ENCODE results near the gene SGMS1.

The SGMS1 gene

GRCh38 chr10:50520115-50520514 lies 103.6 kb downstream of the SGMS1 start:
- TF ChIP-seq CTCF (IDR thresholded peaks at IDR 0.05; ENCODE audit: borderline replicate concordance, control extremely low read depth, extremely low read depth, insufficient read depth, missing control alignments) = no peak
- in situ Hi-C loops (cut with MboI; ENCODE audit: low sequenced_read_pairs, unreplicated experiment) = no loop called here
- DNase-seq (ENCODE audit: low spot score) = no peak

GRCh38 chr10:50517626-50518025 lies 106.1 kb downstream of the SGMS1 start:
- in situ Hi-C loops (cut with MboI; ENCODE audit: low sequenced_read_pairs, unreplicated experiment) = no loop called here
- TF ChIP-seq CTCF (IDR thresholded peaks at IDR 0.05; ENCODE audit: borderline replicate concordance, control extremely low read depth, extremely low read depth, insufficient read depth, missing control alignments) = no peak

GRCh38 chr10:50516171-50516570 lies 107.6 kb downstream of the SGMS1 start:
- no peak for DNase-seq (ENCODE audit: low spot score)
- TF ChIP-seq CTCF (IDR thresholded peaks at IDR 0.05; ENCODE audit: borderline replicate concordance, control extremely low read depth, extremely low read depth, insufficient read depth, missing control alignments) = no peak
- in situ Hi-C loops (cut with MboI; ENCODE audit: low sequenced_read_pairs, unreplicated experiment) = no loop called here

More at GRCh38 chr10:50517626-50518025, 106.1 kb downstream of the SGMS1 start:
- no peak for DNase-seq (ENCODE audit: low spot score)

GRCh38 chr10:50515420-50515819 lies 108.3 kb downstream of the SGMS1 start:
- TF ChIP-seq CTCF (IDR thresholded peaks at IDR 0.05; ENCODE audit: borderline replicate concordance, control extremely low read depth, extremely low read depth, insufficient read depth, missing control alignments) = no peak
- DNase-seq (ENCODE audit: low spot score) = no peak
- in situ Hi-C loops (cut with MboI; ENCODE audit: low sequenced_read_pairs, unreplicated experiment) = no loop called here

- no peak for TF ChIP-seq CTCF (IDR thresholded peaks at IDR 0.05; ENCODE audit: borderline replicate concordance, control extremely low read depth, extremely low read depth, insufficient read depth, missing control alignments)
- in situ Hi-C loops (cut with MboI; ENCODE audit: low sequenced_read_pairs, unreplicated experiment) = no loop called here
- no peak for DNase-seq (ENCODE audit: low spot score)
Observed at GRCh38 chr10:50514995-50515394, 108.8 kb downstream of the SGMS1 start.

- no peak for DNase-seq (ENCODE audit: low spot score)
- in situ Hi-C loops (cut with MboI; ENCODE audit: low sequenced_read_pairs, unreplicated experiment) = no loop called here
- no peak for TF ChIP-seq CTCF (IDR thresholded peaks at IDR 0.05; ENCODE audit: borderline replicate concordance, control extremely low read depth, extremely low read depth, insufficient read depth, missing control alignments)
Observed at GRCh38 chr10:50513956-50514355, 109.8 kb downstream of the SGMS1 start.

Measured in GM13976 (cell line).